GM18511 (cell line): ENCODE data around the gene SCN8A.

Experiments
- ATAC-seq: cut with Tn5 transposase; IDR thresholded peaks from one replicate; pipeline ENCODE4 v1.9.1; 2021; ENCODE audit warnings: mild to moderate bottlenecking, moderate library complexity; ENCODE audit not compliant: unreplicated experiment

The SCN8A gene

DNA sequence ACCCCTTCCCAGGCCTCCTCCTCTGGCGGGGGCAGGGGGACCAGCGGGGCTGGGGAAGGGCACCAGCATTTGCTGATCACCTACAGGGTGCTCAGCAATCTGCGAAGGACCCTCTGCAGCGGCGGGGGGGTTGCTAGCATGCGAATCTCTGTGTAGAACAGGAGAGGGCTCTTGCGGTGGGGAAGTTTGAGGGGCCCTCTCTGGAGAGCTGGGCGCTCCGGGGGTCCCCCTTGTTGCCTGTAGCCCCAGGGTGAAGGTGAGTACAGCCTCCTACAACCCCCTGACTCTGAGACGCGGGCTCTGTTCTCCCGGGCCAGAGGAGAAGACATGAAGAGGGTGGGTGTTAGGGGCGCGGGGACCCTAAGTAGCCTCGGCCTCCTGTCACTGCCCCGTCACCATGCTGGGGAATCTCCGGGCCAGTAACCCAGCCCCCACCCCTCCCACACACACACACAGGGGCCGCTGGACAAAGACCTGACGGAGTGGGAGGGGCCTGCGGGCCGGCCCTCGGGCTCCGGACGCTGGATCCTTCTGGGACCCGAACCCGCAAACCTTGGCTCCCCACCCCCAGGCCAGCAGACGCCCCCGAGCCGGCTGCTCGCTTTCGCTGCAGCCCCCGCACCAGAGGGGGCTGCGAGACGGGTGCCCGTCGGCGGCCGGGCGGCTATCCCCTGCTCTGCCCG lies 256.8 kb downstream of the SCN8A start:
- no peak for ATAC-seq

DNA sequence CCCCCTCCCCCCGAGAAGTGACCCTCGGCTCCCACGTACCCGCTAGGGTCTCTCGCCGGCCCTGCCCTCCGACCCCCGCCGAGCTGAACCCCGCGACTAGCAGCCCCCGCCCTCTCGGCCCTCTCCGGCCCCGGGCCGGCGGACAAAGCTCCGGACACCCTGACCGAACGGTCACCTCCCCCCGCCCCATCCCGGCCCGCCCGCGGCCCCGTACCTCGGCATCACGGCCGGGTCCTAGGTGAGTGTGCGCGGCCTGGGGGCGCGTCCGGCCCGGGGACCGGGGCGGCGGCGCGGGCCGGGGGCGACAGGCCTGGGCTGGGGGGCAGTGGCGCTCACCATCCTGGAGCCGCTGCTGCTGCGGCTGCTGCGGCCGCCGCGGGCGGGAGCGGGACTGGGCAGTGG lies 257.3 kb downstream of the SCN8A start, which contains the start of gene FIGNL2:
Gene FIGNL2 (minus strand): TSS at position 393 of the 402 bp plus-strand sequence. CDS start 26,305 bp downstream, outside the sequence.
- no peak for ATAC-seq

GRCh38 chr12:51848841-51849735 lies 258.1 kb downstream of the SCN8A start:
- no peak for ATAC-seq

- no peak for ATAC-seq
These were observed 259.3 kb downstream of the SCN8A start for GRCh38 chr12:51850081-51850964.

- ATAC-seq: no peak
These were observed 259.9 kb downstream of the SCN8A start for GRCh38 chr12:51850965-51851299.

DNA sequence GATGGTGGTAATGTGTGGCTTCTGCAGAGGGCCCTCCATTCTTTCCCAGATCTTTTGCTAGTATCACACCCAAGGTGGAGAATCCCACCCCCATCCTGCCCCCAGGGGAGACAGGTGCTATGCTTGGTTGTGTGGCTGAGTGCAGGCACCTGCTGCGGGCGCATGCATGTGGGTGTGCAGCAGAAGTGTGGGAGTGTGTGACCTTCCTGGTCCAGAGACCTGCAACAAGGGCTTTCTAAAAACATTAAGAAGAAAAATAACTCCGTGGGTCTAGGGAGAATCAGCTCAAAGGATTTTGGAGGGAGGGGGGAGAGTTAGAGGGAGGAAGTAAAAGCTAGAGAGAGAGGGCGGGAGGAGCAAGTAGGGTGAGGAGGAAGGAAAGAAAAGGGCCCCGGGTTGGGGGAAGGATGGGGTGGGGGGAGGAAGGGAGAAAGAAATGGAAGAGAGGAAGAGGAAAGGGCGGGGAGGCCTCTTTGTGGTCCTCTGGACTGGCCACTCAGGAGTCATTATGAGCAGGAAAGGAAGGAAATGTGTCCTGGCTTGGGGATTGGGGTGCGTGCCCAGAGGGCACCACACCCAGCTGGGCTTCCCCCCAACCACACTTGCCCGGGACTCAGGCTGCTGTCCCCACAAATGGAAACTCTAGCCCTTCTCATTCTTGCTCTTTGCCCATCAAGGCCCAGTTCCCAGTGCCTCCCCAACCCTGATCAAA lies 260.5 kb downstream of the SCN8A start:
- ATAC-seq: no peak

DNA sequence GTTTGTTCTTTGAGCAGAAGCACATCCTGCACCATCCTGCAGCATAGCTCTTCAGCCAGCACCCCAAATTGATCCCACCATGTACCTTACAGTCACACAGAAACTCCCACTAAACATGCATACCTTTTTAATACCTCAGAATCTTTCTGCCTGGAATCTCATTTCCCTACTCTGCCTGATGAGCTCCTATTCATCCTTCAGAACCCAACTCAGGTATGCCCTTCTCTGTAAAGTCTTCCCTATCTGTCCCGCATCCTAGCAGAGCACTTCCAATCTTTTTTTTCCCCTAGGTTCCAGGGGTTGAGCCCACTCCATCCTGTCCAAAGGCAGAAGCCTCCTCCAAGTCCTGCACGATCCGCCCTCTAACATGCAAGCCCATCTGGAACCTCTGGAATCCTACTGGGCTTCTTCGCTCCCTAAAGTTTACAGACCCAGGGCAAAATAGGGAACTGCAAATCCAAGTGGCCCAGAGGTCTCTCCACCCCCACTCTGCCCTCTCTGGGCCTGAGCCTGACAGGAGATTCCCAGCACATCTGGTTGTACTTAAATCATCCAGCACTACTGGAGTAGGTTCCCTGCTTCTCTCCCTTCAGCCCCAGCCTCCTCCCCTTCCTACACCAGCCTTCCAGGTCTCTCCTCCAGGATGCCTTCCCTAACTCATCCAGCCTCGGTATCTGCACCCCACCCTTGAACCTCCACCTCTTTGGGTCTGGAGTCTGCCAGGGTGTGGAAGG lies 261.5 kb downstream of the SCN8A start:
- ATAC-seq: no peak

DNA sequence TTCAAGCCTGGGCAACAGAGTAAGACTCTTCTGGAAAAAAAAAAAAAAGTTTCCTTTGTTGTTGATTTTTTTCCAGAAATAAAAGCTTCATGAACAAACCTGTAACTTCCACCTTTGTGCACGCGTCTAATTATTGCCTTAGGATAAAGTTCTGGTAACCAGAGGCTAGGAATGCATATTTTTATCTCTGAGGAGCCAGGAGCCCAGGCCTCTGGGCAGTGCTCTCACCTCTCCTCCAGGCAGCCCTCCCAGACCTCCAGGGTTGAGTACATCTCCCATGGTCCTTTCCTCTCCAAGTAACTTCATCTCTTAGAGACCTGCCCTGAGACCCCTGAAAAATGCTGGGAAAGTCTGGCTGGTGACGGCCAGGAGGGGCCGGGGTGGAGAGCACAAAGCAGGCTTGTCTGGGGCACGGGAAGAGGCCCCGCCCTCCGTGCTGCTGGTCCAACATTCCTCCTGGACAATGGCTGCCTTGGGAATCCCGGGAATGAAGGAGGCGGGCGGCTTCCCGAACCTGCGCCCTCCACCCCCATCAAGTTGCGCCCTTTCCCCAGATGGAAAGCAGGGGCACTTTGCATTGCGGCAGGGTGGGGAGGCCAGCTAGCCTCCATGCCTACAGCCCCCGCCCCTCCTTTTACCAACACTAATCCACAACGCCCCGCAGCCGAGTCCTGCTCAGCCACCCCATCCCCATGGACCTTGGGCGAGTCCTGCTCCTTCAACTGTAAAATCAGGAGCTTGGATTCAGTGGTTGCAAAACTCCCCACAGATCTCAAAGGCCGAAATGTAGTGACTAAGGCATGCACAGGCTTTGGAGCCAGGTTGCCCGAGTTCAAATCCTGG lies 264.8 kb downstream of the SCN8A start:
- ATAC-seq: no peak

DNA sequence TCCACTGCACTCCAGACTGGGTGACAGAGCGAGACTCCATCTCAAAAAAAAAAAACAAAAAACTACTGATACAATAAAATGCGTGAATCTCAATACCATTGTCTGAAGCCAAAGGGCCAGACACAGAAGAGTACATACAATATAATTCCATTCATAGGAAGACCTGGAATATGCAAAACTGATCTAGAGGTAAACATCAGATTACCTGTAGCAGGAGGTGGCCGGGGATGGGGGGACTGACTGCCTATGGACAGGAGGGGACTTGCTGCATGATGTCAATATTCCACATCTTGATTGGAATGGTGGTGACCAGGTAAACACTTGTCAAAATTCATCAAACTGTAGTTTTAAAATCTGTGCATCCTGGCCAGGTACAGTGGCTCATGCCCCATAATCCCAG lies 270.0 kb downstream of the SCN8A start:
- no peak for ATAC-seq
